Omental fat pad (tissue), 4 donors: ENCODE data around the gene ERC2. TPM values are rescaled to one million over a fixed set of nuclear protein-coding genes. Genes with fewer than 3 reads are reported as not detected.

Experiments used
- ATAC-seq: fragments of 150-250 bp; one replicate; pipeline ENCODE4 v1.9.1; 2016; ENCODE audit warnings: mild to moderate bottlenecking, moderate library complexity; ENCODE audit not compliant: low FRiP score
- DNase-seq: peaks from one replicate; pipeline ENCODE4 v3.0.0-alpha.2; 2019; ENCODE audit warnings: low spot score
- total RNA-seq, 4 donors: library from RNA; depleted of rRNA; stranded (reverse); fragments of >200 nt; gene quantifications; one replicate each; pipeline ENCODE4 v1.1.0, GENCODE V29; 2016
- TF ChIP-seq, protein P1 (sequence below), 3 donors: fragments of 450-650 bp; IDR thresholded peaks; one replicate each; pipeline ENCODE4 v1.5.1; 2016 to 2017; ENCODE audit warnings: antibody characterized with exemption in 3 of 3, mild to moderate bottlenecking in 3 of 3, moderate library complexity in 2 of 3

Gene ERC2
- total RNA-seq, 4 donors from 2014 or later: 0.75 to 4.2 (median 2.3) TPM; not detected in 1

DNA sequence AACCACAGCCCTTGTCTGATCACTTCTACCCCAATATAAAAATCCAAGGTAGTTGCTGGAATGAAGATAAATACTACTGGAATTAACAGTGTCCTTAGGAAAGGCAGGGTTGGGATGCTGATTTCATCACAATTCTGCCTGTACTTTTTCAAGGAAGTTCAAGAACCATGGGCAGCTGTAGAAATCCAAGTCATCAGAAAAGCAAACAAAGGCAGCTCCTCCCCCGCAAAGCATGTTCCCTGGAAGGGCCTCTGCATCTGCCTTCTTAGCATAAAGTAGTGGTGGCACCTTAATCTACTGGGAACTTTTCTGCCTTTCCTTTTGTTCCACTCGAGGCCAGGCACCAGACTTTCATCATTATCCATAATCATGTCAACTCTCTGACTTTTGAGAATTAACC, 54.4 kb downstream of the ERC2 start:
- DNase-seq (no peak), ATAC-seq (no peak)
- TF ChIP-seq, protein P1, sequence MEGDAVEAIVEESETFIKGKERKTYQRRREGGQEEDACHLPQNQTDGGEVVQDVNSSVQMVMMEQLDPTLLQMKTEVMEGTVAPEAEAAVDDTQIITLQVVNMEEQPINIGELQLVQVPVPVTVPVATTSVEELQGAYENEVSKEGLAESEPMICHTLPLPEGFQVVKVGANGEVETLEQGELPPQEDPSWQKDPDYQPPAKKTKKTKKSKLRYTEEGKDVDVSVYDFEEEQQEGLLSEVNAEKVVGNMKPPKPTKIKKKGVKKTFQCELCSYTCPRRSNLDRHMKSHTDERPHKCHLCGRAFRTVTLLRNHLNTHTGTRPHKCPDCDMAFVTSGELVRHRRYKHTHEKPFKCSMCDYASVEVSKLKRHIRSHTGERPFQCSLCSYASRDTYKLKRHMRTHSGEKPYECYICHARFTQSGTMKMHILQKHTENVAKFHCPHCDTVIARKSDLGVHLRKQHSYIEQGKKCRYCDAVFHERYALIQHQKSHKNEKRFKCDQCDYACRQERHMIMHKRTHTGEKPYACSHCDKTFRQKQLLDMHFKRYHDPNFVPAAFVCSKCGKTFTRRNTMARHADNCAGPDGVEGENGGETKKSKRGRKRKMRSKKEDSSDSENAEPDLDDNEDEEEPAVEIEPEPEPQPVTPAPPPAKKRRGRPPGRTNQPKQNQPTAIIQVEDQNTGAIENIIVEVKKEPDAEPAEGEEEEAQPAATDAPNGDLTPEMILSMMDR (IDR thresholded peaks at IDR 0.05): no peak

DNA sequence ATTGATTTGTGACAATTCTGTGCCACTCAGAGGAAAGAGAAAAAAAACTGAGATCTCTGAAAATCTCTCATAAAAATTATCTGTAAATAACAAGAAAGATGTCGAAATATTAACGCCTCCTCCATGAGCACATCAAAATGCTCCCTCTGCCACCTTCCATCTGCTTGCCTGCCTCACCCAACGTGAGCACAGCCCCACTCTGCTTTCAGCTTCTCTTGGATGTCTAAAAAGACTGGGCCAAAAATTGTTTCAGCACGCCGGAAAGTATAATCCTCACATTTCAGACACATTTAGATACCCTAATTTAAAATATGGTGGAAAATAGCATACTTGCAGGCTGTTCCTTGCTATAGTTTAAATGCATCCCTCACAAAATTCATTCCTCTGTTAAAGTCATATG, 57.1 kb downstream of the ERC2 start:
- DNase-seq (no peak), ATAC-seq (no peak)
- TF ChIP-seq, protein P1 (IDR thresholded peaks at IDR 0.05): no peak

DNA sequence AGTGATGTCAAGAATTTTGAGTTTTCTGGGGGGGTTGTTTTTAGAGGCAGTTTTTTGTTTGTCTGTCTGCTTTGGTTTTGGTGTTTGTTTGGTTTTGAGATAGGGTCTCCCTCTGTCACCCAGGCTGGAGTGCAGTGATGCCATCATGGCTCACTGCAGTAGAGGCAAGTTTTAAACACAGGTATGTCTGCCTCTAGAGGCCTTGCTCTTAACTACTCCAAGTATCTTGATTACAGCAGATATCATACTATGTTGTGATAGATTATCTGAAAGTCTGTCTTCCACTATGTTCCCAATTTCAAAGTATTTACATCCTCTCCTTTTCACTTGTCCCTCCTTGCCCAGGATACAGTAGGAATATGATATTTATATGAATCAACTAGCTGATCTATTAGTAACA, 57.7 kb downstream of the ERC2 start:
- ATAC-seq (no peak), DNase-seq (no peak)
- TF ChIP-seq, protein P1 (IDR thresholded peaks at IDR 0.05): no peak

DNA sequence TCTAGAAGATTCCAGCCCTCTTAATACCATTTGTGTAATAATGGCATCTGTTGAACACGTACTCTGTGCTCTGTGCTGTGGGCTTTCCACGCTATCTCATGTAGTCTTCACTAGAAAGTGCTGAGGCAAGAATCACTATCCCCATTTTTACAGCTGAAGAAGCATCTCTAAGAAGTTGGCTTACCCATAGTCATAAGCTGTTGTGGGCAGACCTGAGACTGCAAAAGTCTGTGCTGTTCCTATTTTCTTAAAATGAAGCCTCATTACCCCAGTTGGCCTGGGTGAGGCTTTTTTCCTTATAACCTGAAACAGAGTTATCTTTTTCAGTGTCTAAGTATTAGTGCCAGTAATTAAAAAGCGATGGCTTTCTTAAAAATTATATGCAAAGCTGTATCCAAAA, 58.5 kb downstream of the ERC2 start:
- DNase-seq (no peak), ATAC-seq (no peak)
- TF ChIP-seq, protein P1 (IDR thresholded peaks at IDR 0.05): no peak

DNA sequence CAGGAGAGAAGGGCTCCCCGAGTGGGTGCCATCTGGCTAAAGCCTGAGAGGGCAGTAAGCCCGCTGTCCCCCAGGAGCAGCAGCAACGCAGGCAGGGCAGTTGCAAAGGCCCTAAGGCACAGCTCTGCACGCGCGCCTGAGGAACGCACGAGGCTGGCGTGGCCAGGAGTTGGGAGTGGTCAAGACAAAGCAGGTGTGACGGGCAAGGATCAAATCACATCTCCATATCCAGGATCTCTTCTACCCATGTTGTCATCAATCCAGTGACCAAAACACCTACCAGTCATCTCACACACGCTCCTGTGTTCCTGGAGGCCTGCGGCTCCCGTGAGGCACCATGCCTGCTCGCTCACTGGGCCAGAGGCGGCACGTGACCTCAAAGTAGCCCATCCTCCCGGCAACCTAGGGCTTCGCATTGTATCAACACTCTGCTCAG, 59.5 kb downstream of the ERC2 start:
- TF ChIP-seq, protein P1 (IDR thresholded peaks at IDR 0.05): no peak
- ATAC-seq (no peak), DNase-seq (no peak)

DNA sequence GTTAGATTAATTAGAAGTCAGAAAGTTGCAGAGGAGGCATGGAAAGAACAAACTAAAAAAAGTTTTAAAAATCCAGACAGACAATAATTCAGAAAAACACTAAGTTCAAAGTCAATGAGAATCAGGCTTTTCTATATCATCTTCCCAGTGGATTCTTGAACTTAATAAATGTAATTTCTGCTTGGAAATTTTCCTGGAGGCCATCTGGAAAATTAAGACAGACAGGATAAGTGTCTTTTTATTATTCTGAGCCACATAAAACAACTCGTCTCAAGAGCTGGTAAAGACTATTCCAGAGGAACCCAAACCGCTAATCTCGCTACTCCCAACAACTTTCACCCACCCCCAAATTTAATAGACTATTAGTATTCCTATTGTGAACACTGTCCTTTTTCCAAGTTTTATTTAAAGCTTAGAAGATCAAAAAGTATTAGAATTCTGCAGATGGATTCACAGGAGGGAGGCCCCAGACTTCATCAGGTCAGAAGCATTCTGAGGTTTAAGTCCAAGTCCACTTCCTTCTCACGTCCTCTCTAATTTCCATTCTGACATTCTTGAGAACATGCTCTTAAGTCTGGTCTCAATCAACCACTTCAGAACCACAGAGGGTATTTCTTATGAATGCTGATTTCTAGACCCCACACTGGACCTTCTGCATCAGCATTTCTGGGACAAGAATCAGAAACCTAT, 61.3 kb downstream of the ERC2 start:
- TF ChIP-seq, protein P1 (IDR thresholded peaks at IDR 0.05): no peak
- no peak for ATAC-seq
- no peak for DNase-seq

DNA sequence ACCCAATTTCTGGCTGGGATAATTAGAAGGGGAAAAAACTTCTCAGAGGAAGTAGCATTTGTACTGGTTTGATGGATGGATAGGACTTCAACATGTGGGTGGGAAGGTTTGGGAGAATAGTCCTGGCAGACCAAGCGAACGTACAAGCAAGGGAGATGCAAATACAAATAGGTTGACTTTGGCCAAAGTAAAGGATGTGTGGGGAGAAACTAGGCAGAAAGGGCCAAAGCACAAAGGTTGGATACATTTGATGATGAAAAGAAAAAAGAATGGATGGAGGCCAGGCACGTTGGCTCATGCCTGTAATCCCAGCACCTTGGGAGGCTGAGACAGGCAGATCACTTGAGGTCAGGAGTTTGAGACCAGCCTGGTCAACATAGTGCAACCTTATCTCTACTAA, 63.4 kb downstream of the ERC2 start:
- TF ChIP-seq, protein P1 (IDR thresholded peaks at IDR 0.05): no peak
- DNase-seq: no peak
- no peak for ATAC-seq
